ENCODE measurements around the gene HOXD8.

- no peak for TF ChIP-seq EP300 (IDR thresholded peaks at IDR 0.05)
- no peak for TF ChIP-seq CTCF (IDR thresholded peaks at IDR 0.05)
Measured at GRCh38 chr2:176131848-176132158, 2.3 kb downstream of the HOXD8 start.
